Fibroblast of lung (primary cell): Measurements from ENCODE around the gene CRADD. TPM values are rescaled to one million over a fixed set of nuclear protein-coding genes. Genes with fewer than 3 reads are reported as not detected.
A peak's percentile ranks its signal among the peaks of the same experiment; 100 is the strongest.
"Not testable (repeated sequence)": the region's sequence is repeated elsewhere in the genome, so short reads cannot be mapped to it uniquely, and the experiment has no call there.

Source experiments
- DNase-seq, 2 donors: peaks; one replicate each; pipeline versions ENCODE4 v3.0.0 to v3.0.0-alpha.2; 2010; ENCODE audit warnings: low read depth in 2 of 2
- H2AFZ ChIP-seq: 2 replicates; pipeline ENCODE4 v1.5.1; 2012; ENCODE audit warnings: low read length, control low read depth, inconsistent platforms
- H3K27ac ChIP-seq: 2 replicates; pipeline ENCODE4 v1.5.1; 2011; ENCODE audit warnings: low read length, control low read depth; ENCODE audit not compliant: insufficient read depth
- H3K27me3 ChIP-seq: 2 replicates; pipeline ENCODE4 v1.5.1; 2011; ENCODE audit warnings: mild to moderate bottlenecking, low read length; ENCODE audit not compliant: control insufficient read depth, insufficient read depth
- H3K36me3 ChIP-seq: 2 replicates; pipeline ENCODE4 v1.5.1; 2011; ENCODE audit warnings: low read length; ENCODE audit not compliant: control insufficient read depth, insufficient read depth
- H3K4me1 ChIP-seq: 2 replicates; pipeline ENCODE4 v1.5.1; 2011; ENCODE audit warnings: low read length; ENCODE audit not compliant: control insufficient read depth, insufficient read depth; ENCODE audit errors: extremely low read depth
- H3K4me2 ChIP-seq: 2 replicates; pipeline ENCODE4 v1.5.1; 2011; ENCODE audit warnings: low read length, control low read depth; ENCODE audit not compliant: insufficient read depth; ENCODE audit errors: extremely low read depth
- H3K4me3 ChIP-seq, 4 experiments: fragments of 200-600 bp in 1 of 4; sonication (generic) in 1 of 4; replicated peaks in 1 of 4; 2 replicates each; pipeline ENCODE4 v1.5.1; 2011 to 2016; ENCODE audit warnings: low read length in 4 of 4, low read depth in 3 of 4, mild to moderate bottlenecking in 3 of 4, control low read depth in 2 of 4, inconsistent platforms in 1 of 4, mixed read lengths in 1 of 4; ENCODE audit not compliant: insufficient read depth in 1 of 4; ENCODE audit errors: control extremely low read depth in 1 of 4
- H3K79me2 ChIP-seq: 2 replicates; pipeline ENCODE4 v1.5.1; 2012; ENCODE audit warnings: mild to moderate bottlenecking, low read length, inconsistent platforms; ENCODE audit not compliant: control insufficient read depth, insufficient read depth
- H3K9ac ChIP-seq: 2 replicates; pipeline ENCODE4 v1.5.1; 2011; ENCODE audit warnings: mild to moderate bottlenecking, low read length, control low read depth; ENCODE audit not compliant: insufficient read depth
- H3K9me3 ChIP-seq: 2 replicates; pipeline ENCODE4 v1.5.1; 2012; ENCODE audit warnings: low read depth, low read length; ENCODE audit not compliant: control insufficient read depth, insufficient read depth
- H4K20me1 ChIP-seq: 2 replicates; pipeline ENCODE4 v1.5.1; 2011; ENCODE audit warnings: low read length; ENCODE audit not compliant: control insufficient read depth, insufficient read depth; ENCODE audit errors: extremely low read depth
- EZH2 ChIP-seq: IDR thresholded peaks from 2 replicates; pipeline ENCODE4 v1.5.1; 2012; ENCODE audit warnings: low read length, control low read depth, mild to moderate bottlenecking; ENCODE audit errors: missing control alignments
- polyA plus RNA-seq, 2 donors: library from polyadenylated mRNA; depleted of rRNA in 1 of 2; stranded (reverse) in 1 of 2; unstranded in 1 of 2; fragments of >200 nt; gene quantifications; 2 replicates each; pipeline ENCODE4 v1.2.1, GENCODE V29; 2011 to 2012; ENCODE audit warnings: missing spikeins in 1 of 2
- total RNA-seq: library from RNA; depleted of rRNA; stranded (reverse); fragments of >200 nt; gene quantifications from 2 replicates; pipeline ENCODE4 v1.2.1, GENCODE V29; 2014
- TF ChIP-seq, protein P1 (sequence below), 2 donors: IDR thresholded peaks in 1 of 2; conservative IDR thresholded peaks in 1 of 2; 1 replicate in 1 of 2; 2 replicates in 1 of 2; pipeline ENCODE4 v1.5.1; 2011 to 2012; ENCODE audit warnings: low read length in 2 of 2, control low read depth in 1 of 2, inconsistent platforms in 1 of 2, low read depth in 1 of 2, mild to moderate bottlenecking in 1 of 2

CRADD gene
- total and polyA plus RNA-seq, 2 donors (not counting 1 experiment from before 2014, with no cell fraction given) = 13.5 to 21.1 TPM

DNA sequence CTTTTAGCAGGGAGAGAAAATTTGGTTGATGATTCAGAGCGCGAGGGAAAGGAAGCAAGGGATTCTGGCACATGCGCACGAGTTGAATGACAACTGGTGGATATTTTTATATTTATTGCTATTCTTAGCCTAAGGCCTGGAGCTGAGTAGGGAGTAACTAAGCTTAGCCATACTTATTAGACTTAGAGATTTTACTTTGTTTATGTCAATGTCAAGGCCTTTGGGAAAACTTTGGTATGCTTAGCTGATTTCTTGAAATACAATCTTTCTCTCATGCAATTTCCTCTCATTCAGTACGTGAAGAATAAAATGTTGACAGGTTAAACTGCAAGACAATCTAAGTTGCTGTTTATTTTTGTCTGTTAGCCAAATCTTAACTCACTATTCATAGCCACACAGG lies 101.1 kb downstream of the CRADD start:
- peak overlapping the region; percentile 77 for H3K4me2 ChIP-seq
- H3K79me2 ChIP-seq = no peaks in the 10 kb centered on the region
- H3K36me3 ChIP-seq = no peaks in the 10 kb centered on the region
- H3K9ac ChIP-seq = peak overlapping the region; percentile 46
- no peak overlapping the region for H2AFZ ChIP-seq
- no peaks in the 10 kb centered on the region for H3K9me3 ChIP-seq
- H3K4me1 ChIP-seq = peaks cover 25% of the 10 kb centered on the region
- no peak overlapping the region for H3K4me3 ChIP-seq
- H4K20me1 ChIP-seq = no peaks in the 10 kb centered on the region
- no peaks in the 10 kb centered on the region for H3K27me3 ChIP-seq
- TF ChIP-seq EZH2 = no peak
- TF ChIP-seq, protein P1, sequence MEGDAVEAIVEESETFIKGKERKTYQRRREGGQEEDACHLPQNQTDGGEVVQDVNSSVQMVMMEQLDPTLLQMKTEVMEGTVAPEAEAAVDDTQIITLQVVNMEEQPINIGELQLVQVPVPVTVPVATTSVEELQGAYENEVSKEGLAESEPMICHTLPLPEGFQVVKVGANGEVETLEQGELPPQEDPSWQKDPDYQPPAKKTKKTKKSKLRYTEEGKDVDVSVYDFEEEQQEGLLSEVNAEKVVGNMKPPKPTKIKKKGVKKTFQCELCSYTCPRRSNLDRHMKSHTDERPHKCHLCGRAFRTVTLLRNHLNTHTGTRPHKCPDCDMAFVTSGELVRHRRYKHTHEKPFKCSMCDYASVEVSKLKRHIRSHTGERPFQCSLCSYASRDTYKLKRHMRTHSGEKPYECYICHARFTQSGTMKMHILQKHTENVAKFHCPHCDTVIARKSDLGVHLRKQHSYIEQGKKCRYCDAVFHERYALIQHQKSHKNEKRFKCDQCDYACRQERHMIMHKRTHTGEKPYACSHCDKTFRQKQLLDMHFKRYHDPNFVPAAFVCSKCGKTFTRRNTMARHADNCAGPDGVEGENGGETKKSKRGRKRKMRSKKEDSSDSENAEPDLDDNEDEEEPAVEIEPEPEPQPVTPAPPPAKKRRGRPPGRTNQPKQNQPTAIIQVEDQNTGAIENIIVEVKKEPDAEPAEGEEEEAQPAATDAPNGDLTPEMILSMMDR (conservative IDR thresholded peaks at IDR 0.05 in 1 of 2, IDR thresholded peaks at IDR 0.05 in 1 of 2; ENCODE audit: low read depth in 1 of 2, low read length in 2 of 2) = no peak
- DNase-seq = peak; percentile 75 to 93
- H3K27ac ChIP-seq = peak overlapping the region; percentile 98

DNA sequence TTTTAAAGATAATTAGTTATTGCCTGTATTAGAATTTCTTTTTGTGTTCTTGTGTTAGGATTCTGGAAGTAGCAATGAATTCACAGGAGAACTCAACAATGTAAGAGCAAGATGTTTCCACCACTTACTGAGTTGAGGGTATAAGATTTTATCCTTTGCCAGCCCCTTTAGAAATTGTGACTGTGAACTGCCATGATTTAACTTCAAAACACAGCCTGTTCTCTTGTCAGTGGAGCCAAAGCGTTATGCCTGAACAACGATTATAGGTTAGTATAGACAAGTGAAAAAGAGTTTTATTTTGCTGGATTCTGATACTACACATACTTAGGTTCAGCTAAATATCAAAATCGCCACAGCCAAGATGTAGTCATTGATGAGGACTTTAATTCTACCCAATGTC lies 101.6 kb downstream of the CRADD start:
- DNase-seq = no peak
- Histone ChIP-seq H4K20me1 (no peaks in the 10 kb centered on the region), H3K9ac (peak overlapping the region; percentile 55), H3K4me2 (peak overlapping the region; percentile 77), H3K9me3 (no peaks in the 10 kb centered on the region), H3K27me3 (no peaks in the 10 kb centered on the region), H3K4me1 (peaks cover 26% of the 10 kb centered on the region), H2AFZ (no peak overlapping the region), H3K4me3 (no peak overlapping the region), H3K27ac (peak overlapping the region; percentile 98), H3K79me2 (no peaks in the 10 kb centered on the region), H3K36me3 (no peaks in the 10 kb centered on the region)
- TF ChIP-seq, protein P1 (conservative IDR thresholded peaks at IDR 0.05 in 1 of 2, IDR thresholded peaks at IDR 0.05 in 1 of 2; ENCODE audit: low read depth in 1 of 2, low read length in 2 of 2) = no peak
- TF ChIP-seq EZH2 = no peak

DNA sequence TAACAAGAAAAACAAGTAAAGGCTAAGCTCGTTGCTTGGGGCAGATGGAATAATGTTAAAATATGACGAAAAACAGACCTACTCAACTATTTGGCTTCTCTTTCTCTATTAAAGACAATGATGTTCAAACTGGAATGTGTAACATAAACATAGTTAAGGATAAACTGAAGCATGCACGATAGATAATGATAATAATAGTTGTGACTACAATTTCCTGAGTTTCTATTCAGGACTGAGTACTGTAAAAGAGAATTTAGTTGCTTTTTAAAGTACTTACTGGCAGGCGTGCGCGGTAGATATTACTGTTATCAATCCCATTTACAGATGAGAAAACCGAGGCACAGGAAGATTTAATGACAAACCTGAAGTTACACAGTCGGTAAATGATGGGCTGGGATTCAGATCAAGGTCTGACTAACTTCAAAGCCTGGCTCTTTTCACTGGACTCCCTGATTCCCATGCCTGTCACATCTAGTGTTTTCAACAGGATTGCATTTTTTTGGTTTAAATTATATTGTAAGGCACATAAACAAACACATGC lies 103.0 kb downstream of the CRADD start:
- peak overlapping the region; percentile 38 for H3K4me2 ChIP-seq
- H2AFZ ChIP-seq = no peak overlapping the region
- no peak overlapping the region for H3K9ac ChIP-seq
- H3K27me3 ChIP-seq = no peaks in the 10 kb centered on the region
- H3K79me2 ChIP-seq = no peaks in the 10 kb centered on the region
- H3K4me3 ChIP-seq = no peak overlapping the region
- H3K27ac ChIP-seq = peak overlapping the region; percentile 98
- no peaks in the 10 kb centered on the region for H3K9me3 ChIP-seq
- H3K4me1 ChIP-seq = peaks cover 34% of the 10 kb centered on the region
- DNase-seq = peak in 1 of 2 donors; percentile 59
- no peaks in the 10 kb centered on the region for H3K36me3 ChIP-seq
- H4K20me1 ChIP-seq = no peaks in the 10 kb centered on the region
- TF ChIP-seq, protein P1 (conservative IDR thresholded peaks at IDR 0.05 in 1 of 2, IDR thresholded peaks at IDR 0.05 in 1 of 2; ENCODE audit: low read depth in 1 of 2, low read length in 2 of 2) = no peak
- no peak for TF ChIP-seq EZH2

DNA sequence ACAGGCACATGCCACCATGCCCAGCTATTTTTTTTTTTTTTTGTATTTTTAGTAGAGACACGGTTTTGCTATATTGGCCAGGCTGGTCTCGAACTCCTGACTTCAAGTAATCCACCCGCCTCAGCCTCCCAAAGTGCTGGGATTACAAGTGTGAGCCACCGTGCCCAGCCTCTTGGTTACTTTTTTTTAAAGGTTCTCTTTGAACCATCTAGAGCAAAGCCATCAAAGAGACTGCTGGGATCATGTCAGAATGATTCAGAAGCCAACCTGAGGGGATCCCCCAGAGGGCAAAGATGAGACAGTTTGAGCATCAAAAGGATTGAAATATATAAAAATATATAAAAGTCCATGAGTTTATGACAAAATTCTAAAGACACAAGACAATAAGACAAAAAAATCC lies 103.7 kb downstream of the CRADD start:
- not testable (repeated sequence) for H4K20me1 ChIP-seq, H3K36me3 ChIP-seq, H3K4me3 ChIP-seq, H3K27me3 ChIP-seq, H3K79me2 ChIP-seq, DNase-seq, H3K4me2 ChIP-seq, H3K9ac ChIP-seq, H3K9me3 ChIP-seq, H2AFZ ChIP-seq
- peak overlapping the region; percentile 98 for H3K27ac ChIP-seq
- H3K4me1 ChIP-seq = peaks cover 38% of the 10 kb centered on the region

DNA sequence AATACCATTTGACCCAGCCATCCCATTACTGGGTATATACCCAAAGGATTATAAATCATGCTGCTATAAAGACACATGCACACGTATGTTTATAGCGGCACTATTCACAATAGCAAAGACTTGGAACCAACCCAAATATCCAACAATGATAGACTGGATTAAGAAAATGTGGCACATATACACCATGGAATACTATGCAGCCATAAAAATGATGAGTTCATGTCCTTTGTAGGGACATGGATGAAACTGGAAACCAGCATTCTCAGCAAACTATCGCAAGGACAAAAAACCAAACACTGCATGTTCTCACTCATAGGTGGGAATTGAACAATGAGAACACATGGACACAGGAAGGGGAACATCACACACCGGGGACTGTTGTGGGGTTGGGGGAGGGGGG lies 104.8 kb downstream of the CRADD start:
- H3K9ac ChIP-seq, H3K27me3 ChIP-seq, H3K27ac ChIP-seq, H3K79me2 ChIP-seq, DNase-seq, H3K4me3 ChIP-seq, H3K36me3 ChIP-seq, H3K9me3 ChIP-seq, H2AFZ ChIP-seq, H4K20me1 ChIP-seq, H3K4me2 ChIP-seq: not testable (repeated sequence)
- peaks cover 42% of the 10 kb centered on the region for H3K4me1 ChIP-seq
